ENCODE results near the gene CHCHD3. TPM values are rescaled to one million over a fixed set of nuclear protein-coding genes. Genes with fewer than 3 reads are reported as not detected.

CHCHD3 gene
- total RNA-seq, 1 donor = 99.7 TPM

- H3K4me3 ChIP-seq (ENCODE audit: low read depth, low read length) = no peak overlapping the region
- TF ChIP-seq CTCF (IDR thresholded peaks at IDR 0.05; ENCODE audit: insufficient read depth, low read length) = no peak
- no peak for DNase-seq (ENCODE audit: low read depth)
Measured at GRCh38 chr7:132859199-132859598, 222.7 kb downstream of the CHCHD3 start.

- TF ChIP-seq CTCF (IDR thresholded peaks at IDR 0.05; ENCODE audit: insufficient read depth, low read length) = no peak
- H3K4me3 ChIP-seq (ENCODE audit: low read depth, low read length) = no peak overlapping the region
- DNase-seq (ENCODE audit: low read depth) = no peak
Measured at GRCh38 chr7:132858760-132859159, 223.1 kb downstream of the CHCHD3 start.

GRCh38 chr7:132858251-132858650 is 223.6 kb downstream of the CHCHD3 start:
- H3K4me3 ChIP-seq (ENCODE audit: low read depth, low read length) = no peak overlapping the region
- TF ChIP-seq CTCF (IDR thresholded peaks at IDR 0.05; ENCODE audit: insufficient read depth, low read length) = no peak
- DNase-seq (ENCODE audit: low read depth) = no peak

GRCh38 chr7:132857703-132858102 is 224.2 kb downstream of the CHCHD3 start:
- DNase-seq (ENCODE audit: low read depth) = no peak
- no peak for TF ChIP-seq CTCF (IDR thresholded peaks at IDR 0.05; ENCODE audit: insufficient read depth, low read length)
- H3K4me3 ChIP-seq (ENCODE audit: low read depth, low read length) = no peak overlapping the region

DNA sequence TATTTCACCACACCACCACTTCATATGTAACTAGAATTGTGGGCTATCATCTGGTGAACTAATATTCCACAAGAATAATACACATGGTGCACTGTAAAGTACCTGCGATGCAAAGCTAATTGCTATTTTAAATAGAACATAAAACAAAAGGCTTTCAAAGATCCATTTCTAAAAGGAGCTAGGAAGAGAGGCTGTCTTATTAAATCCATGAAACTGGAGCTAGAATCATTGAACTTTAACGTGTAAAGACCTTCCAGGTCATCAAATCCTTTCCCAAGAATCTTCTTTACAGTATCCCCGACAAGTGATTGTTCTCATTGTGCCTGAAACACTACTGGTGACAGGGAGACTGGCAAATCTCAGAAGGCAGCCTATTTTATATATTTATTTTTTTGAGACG is 224.9 kb downstream of the CHCHD3 start:
- H3K4me3 ChIP-seq (ENCODE audit: low read depth, low read length) = no peak overlapping the region
- DNase-seq (ENCODE audit: low read depth) = no peak
- no peak for TF ChIP-seq CTCF (IDR thresholded peaks at IDR 0.05; ENCODE audit: insufficient read depth, low read length)

GRCh38 chr7:132856416-132856815 is 225.5 kb downstream of the CHCHD3 start:
- no peak for TF ChIP-seq CTCF (IDR thresholded peaks at IDR 0.05; ENCODE audit: insufficient read depth, low read length)
- H3K4me3 ChIP-seq (ENCODE audit: low read depth, low read length) = no peak overlapping the region
- no peak for DNase-seq (ENCODE audit: low read depth)

GRCh38 chr7:132855901-132856300 is 226.0 kb downstream of the CHCHD3 start:
- TF ChIP-seq CTCF (IDR thresholded peaks at IDR 0.05; ENCODE audit: insufficient read depth, low read length) = no peak
- H3K4me3 ChIP-seq (ENCODE audit: low read depth, low read length) = no peak overlapping the region
- DNase-seq (ENCODE audit: low read depth) = no peak
